ENCODE measurements around the gene RNGTT.

The RNGTT gene

GRCh38 chr6:88869263-88870020 lies 94.0 kb downstream of the RNGTT start:
- peaks cover 0 to 6% of the 10 kb centered on the region in 2 donors for H3K4me1 ChIP-seq (ENCODE audit: control insufficient read depth in 2 of 2, insufficient read depth in 2 of 2, low read length in 2 of 2)

DNA sequence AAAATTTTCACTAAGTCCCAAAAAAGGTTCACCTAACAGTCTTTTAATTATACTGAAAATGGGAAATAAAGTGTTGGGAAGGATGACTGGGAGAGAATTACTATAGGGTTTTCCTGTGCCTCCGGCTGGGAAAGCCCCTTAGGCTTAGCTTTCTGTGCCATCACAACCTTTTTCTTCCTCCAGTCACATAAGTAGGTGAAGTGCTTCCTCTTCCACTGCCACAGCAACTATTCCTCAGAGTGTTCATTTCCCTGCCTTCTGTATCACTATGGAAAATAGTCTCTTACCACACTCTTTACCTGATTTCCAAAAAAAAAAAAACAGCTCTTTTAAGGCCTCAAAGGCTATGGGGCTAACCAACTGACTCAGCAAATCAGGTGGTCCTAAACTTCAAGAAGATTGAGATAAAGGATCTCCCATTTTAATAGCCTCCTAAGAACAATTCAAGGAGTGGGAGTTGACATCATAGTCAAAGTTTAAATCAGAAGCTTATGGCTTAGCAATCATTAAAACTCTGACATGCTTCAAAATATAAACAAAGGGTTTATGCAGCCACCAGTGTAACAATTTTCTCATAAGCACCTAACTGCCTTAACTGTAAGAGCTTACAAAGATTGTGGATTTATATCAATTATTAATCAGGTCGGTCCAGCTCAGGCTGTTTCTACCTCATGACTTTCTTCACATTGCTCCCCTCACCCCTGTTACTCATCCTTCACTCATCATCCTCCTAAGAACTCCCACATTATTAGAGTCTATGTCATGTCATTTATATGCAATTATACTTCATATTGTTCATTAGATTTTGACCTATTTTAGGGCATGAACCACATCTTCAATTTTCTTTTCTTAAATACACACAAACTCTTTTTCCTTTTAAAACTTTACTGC lies 95.3 kb downstream of the RNGTT start:
- H3K27ac ChIP-seq (ENCODE audit: low read depth in 2 of 2, low read length in 2 of 2), result no peak overlapping the region
- H3K4me1 ChIP-seq (ENCODE audit: control insufficient read depth in 2 of 2, insufficient read depth in 2 of 2, low read length in 2 of 2), result peaks cover 0 to 6% of the 10 kb centered on the region in 2 donors
- no peaks in the 10 kb centered on the region for H3K36me3 ChIP-seq (ENCODE audit: control insufficient read depth in 2 of 2, insufficient read depth in 2 of 2, low read length in 2 of 2)
- no peaks in the 10 kb centered on the region for H3K27me3 ChIP-seq (ENCODE audit: control insufficient read depth in 2 of 2, insufficient read depth in 2 of 2, low read length in 2 of 2)
- H3K9me3 ChIP-seq (ENCODE audit: control insufficient read depth in 2 of 2, low read length in 2 of 2), result no peaks in the 10 kb centered on the region
- no peak overlapping the region for H3K4me3 ChIP-seq (ENCODE audit: low read length in 2 of 2)
- no peak overlapping the region for H3K9ac ChIP-seq (ENCODE audit: low read depth in 1 of 2, low read length in 2 of 2)

More at GRCh38 chr6:88869263-88870020, 94.0 kb downstream of the RNGTT start:
- Histone ChIP-seq H3K9ac (ENCODE audit: low read depth in 1 of 2, low read length in 2 of 2) (no peak overlapping the region), H3K36me3 (ENCODE audit: control insufficient read depth in 2 of 2, insufficient read depth in 2 of 2, low read length in 2 of 2) (no peaks in the 10 kb centered on the region), H3K9me3 (ENCODE audit: control insufficient read depth in 2 of 2, low read length in 2 of 2) (no peaks in the 10 kb centered on the region), H3K27ac (ENCODE audit: low read depth in 2 of 2, low read length in 2 of 2) (no peak overlapping the region), H3K27me3 (ENCODE audit: control insufficient read depth in 2 of 2, insufficient read depth in 2 of 2, low read length in 2 of 2) (no peaks in the 10 kb centered on the region), H3K4me3 (ENCODE audit: low read length in 2 of 2) (no peak overlapping the region)

DNA sequence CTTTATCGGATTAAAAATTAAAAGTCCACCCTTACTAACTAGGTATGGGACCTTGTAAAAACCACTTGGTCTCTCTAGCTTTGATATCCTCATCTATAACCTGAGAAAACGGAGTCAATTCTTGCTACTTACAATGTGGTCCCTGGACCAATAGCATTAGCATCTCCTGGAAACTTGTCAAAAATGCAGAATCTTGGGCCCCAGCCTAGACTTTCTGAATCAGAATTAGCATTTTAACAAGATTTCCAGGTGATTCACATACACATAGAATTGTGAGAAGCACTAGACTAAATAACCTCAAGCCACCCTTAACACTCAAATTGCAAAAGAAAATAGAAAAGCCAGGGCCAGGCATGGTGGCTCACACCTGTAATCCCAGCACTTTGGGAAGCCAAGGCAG lies 96.6 kb downstream of the RNGTT start:
- Histone ChIP-seq H3K9me3 (ENCODE audit: control insufficient read depth in 2 of 2, low read length in 2 of 2) (no peaks in the 10 kb centered on the region), H3K4me3 (ENCODE audit: low read length in 2 of 2) (no peak overlapping the region), H3K9ac (ENCODE audit: low read depth in 1 of 2, low read length in 2 of 2) (no peak overlapping the region), H3K27ac (ENCODE audit: low read depth in 2 of 2, low read length in 2 of 2) (no peak overlapping the region), H3K4me1 (ENCODE audit: control insufficient read depth in 2 of 2, insufficient read depth in 2 of 2, low read length in 2 of 2) (peaks cover 0 to 6% of the 10 kb centered on the region in 2 donors), H3K27me3 (ENCODE audit: control insufficient read depth in 2 of 2, insufficient read depth in 2 of 2, low read length in 2 of 2) (no peaks in the 10 kb centered on the region), H3K36me3 (ENCODE audit: control insufficient read depth in 2 of 2, insufficient read depth in 2 of 2, low read length in 2 of 2) (peaks cover 2 to 6% of the 10 kb centered on the region in 2 donors)

GRCh38 chr6:88865275-88865674 lies 98.1 kb downstream of the RNGTT start:
- no peaks in the 10 kb centered on the region for H3K9me3 ChIP-seq (ENCODE audit: control insufficient read depth in 2 of 2, low read length in 2 of 2)
- H3K36me3 ChIP-seq (ENCODE audit: control insufficient read depth in 2 of 2, insufficient read depth in 2 of 2, low read length in 2 of 2), result peaks cover 2 to 6% of the 10 kb centered on the region in 2 donors
- H3K9ac ChIP-seq (ENCODE audit: low read depth in 1 of 2, low read length in 2 of 2), result no peak overlapping the region
- H3K27me3 ChIP-seq (ENCODE audit: control insufficient read depth in 2 of 2, insufficient read depth in 2 of 2, low read length in 2 of 2), result no peaks in the 10 kb centered on the region
- no peaks in the 10 kb centered on the region for H3K4me1 ChIP-seq (ENCODE audit: control insufficient read depth in 2 of 2, insufficient read depth in 2 of 2, low read length in 2 of 2)
- no peak overlapping the region for H3K4me3 ChIP-seq (ENCODE audit: low read length in 2 of 2)
- H3K27ac ChIP-seq (ENCODE audit: low read depth in 2 of 2, low read length in 2 of 2), result no peak overlapping the region

DNA sequence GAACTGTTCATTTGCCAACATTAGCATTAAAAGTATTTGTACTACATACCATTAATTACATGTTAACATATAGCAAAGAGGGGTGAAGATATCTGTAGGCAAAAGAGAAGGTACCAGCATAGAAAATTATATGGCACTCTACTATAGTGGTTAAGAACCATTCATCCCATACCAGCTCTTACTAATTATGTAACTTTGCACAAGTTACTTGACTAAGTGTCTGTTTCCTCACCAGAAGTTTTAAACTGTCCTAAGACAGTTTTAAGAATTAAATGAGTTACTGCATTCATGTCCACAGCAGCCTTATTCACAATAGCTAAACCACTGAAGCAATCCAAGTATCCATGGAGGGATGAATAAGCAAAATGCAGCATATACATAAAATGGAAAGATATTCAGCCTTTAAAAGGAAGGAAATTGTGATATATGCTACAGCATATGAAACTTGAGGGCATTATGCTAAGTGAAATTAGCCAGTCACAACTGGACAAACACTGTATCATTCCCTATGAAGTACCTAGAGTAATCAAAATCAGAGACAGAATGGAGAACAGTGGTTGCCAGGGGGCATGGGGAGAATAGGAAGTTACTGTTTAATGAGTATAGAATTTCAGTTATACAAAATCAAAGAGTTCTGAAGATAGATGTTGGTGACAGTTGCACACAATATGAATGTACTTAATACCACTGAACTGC lies 98.9 kb downstream of the RNGTT start:
- Histone ChIP-seq H3K4me1 (ENCODE audit: control insufficient read depth in 2 of 2, insufficient read depth in 2 of 2, low read length in 2 of 2) (no peaks in the 10 kb centered on the region), H3K9ac (ENCODE audit: low read depth in 1 of 2, low read length in 2 of 2) (no peak overlapping the region), H3K36me3 (ENCODE audit: control insufficient read depth in 2 of 2, insufficient read depth in 2 of 2, low read length in 2 of 2) (peaks cover 2 to 6% of the 10 kb centered on the region in 2 donors), H3K4me3 (ENCODE audit: low read length in 2 of 2) (no peak overlapping the region), H3K27me3 (ENCODE audit: control insufficient read depth in 2 of 2, insufficient read depth in 2 of 2, low read length in 2 of 2) (no peaks in the 10 kb centered on the region), H3K27ac (ENCODE audit: low read depth in 2 of 2, low read length in 2 of 2) (no peak overlapping the region), H3K9me3 (ENCODE audit: control insufficient read depth in 2 of 2, low read length in 2 of 2) (no peaks in the 10 kb centered on the region)

DNA sequence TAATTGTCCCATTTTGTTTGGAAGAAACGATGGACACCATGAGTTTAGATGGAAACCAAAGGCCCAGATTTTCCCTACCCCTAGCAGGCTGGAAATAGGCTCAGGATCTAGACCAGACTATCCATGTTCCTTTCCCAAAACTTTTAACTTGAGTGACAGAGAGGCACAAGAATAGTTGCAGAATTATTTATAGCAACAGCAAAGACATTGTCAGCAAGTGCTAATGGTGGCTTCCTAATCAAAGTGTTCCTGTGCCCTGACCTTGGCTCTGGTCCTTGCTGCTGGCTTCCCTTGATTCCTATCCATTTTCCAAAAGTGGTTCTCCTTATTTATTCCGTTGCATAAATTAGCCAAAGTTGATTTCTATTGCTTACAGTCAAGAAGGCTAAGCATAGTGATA lies 103.1 kb downstream of the RNGTT start:
- no peaks in the 10 kb centered on the region for H3K4me1 ChIP-seq (ENCODE audit: control insufficient read depth in 2 of 2, insufficient read depth in 2 of 2, low read length in 2 of 2)
- peaks cover 2 to 6% of the 10 kb centered on the region in 2 donors for H3K36me3 ChIP-seq (ENCODE audit: control insufficient read depth in 2 of 2, insufficient read depth in 2 of 2, low read length in 2 of 2)
- H3K27me3 ChIP-seq (ENCODE audit: control insufficient read depth in 2 of 2, insufficient read depth in 2 of 2, low read length in 2 of 2), result no peaks in the 10 kb centered on the region
- no peak overlapping the region for H3K9ac ChIP-seq (ENCODE audit: low read depth in 1 of 2, low read length in 2 of 2)
- H3K27ac ChIP-seq (ENCODE audit: low read depth in 2 of 2, low read length in 2 of 2), result no peak overlapping the region
- H3K9me3 ChIP-seq (ENCODE audit: control insufficient read depth in 2 of 2, low read length in 2 of 2), result no peaks in the 10 kb centered on the region
- H3K4me3 ChIP-seq (ENCODE audit: low read length in 2 of 2), result no peak overlapping the region

DNA sequence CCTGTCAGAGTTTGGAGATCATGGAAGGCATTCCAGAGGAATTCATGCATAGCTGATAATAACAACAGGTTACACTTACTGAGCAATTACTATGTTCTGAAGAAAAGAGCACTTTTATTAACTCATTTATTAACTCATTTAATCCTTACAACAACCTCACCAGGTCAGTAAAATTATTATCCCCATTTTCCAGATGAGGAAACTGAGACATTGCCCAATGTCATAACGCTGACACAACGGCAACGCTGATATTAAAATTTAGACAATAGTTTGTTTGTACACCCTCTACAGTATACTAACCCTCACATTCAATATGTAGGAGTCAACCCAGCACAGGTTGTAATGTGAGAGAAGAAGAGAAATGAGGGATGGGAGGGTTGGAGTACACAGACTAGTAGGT lies 105.0 kb downstream of the RNGTT start:
- Histone ChIP-seq H3K9me3 (ENCODE audit: control insufficient read depth in 2 of 2, low read length in 2 of 2) (no peaks in the 10 kb centered on the region), H3K36me3 (ENCODE audit: control insufficient read depth in 2 of 2, insufficient read depth in 2 of 2, low read length in 2 of 2) (peaks cover 2 to 6% of the 10 kb centered on the region in 2 donors), H3K4me1 (ENCODE audit: control insufficient read depth in 2 of 2, insufficient read depth in 2 of 2, low read length in 2 of 2) (no peaks in the 10 kb centered on the region), H3K9ac (ENCODE audit: low read depth in 1 of 2, low read length in 2 of 2) (no peak overlapping the region), H3K27ac (ENCODE audit: low read depth in 2 of 2, low read length in 2 of 2) (no peak overlapping the region), H3K4me3 (ENCODE audit: low read length in 2 of 2) (no peak overlapping the region), H3K27me3 (ENCODE audit: control insufficient read depth in 2 of 2, insufficient read depth in 2 of 2, low read length in 2 of 2) (no peaks in the 10 kb centered on the region)

DNA sequence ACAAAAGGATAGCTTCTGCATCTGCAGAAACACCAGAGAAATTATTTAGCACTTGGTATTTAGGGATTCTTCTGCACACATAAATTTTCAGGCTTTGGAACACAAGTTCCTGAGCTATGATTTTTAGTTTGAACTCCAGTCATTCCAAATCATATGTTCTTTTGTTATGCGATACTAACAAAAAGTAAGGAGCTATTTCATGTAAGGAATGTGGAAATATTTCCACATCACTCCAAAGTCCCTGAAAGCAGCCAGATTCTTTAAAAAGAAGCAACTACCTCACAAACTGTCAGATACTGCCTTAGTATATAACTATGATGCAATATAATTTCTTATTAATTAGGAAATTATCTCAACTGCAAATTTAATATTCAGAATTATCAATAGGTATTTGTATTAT lies 106.9 kb downstream of the RNGTT start:
- H3K27me3 ChIP-seq (ENCODE audit: control insufficient read depth in 2 of 2, insufficient read depth in 2 of 2, low read length in 2 of 2), result no peaks in the 10 kb centered on the region
- H3K4me3 ChIP-seq (ENCODE audit: low read length in 2 of 2), result no peak overlapping the region
- no peak overlapping the region for H3K9ac ChIP-seq (ENCODE audit: low read depth in 1 of 2, low read length in 2 of 2)
- no peak overlapping the region for H3K27ac ChIP-seq (ENCODE audit: low read depth in 2 of 2, low read length in 2 of 2)
- no peaks in the 10 kb centered on the region for H3K4me1 ChIP-seq (ENCODE audit: control insufficient read depth in 2 of 2, insufficient read depth in 2 of 2, low read length in 2 of 2)
- H3K36me3 ChIP-seq (ENCODE audit: control insufficient read depth in 2 of 2, insufficient read depth in 2 of 2, low read length in 2 of 2), result no peaks in the 10 kb centered on the region
- H3K9me3 ChIP-seq (ENCODE audit: control insufficient read depth in 2 of 2, low read length in 2 of 2), result no peaks in the 10 kb centered on the region

- no peaks in the 10 kb centered on the region for H3K27me3 ChIP-seq (ENCODE audit: control insufficient read depth in 2 of 2, insufficient read depth in 2 of 2, low read length in 2 of 2)
- no peaks in the 10 kb centered on the region for H3K9me3 ChIP-seq (ENCODE audit: control insufficient read depth in 2 of 2, low read length in 2 of 2)
- H3K27ac ChIP-seq (ENCODE audit: low read depth in 2 of 2, low read length in 2 of 2), result no peak overlapping the region
- no peaks in the 10 kb centered on the region for H3K36me3 ChIP-seq (ENCODE audit: control insufficient read depth in 2 of 2, insufficient read depth in 2 of 2, low read length in 2 of 2)
- no peak overlapping the region for H3K9ac ChIP-seq (ENCODE audit: low read depth in 1 of 2, low read length in 2 of 2)
- no peak overlapping the region for H3K4me3 ChIP-seq (ENCODE audit: low read length in 2 of 2)
- no peaks in the 10 kb centered on the region for H3K4me1 ChIP-seq (ENCODE audit: control insufficient read depth in 2 of 2, insufficient read depth in 2 of 2, low read length in 2 of 2)
These were observed 107.8 kb downstream of the RNGTT start for GRCh38 chr6:88855541-88856147.

All from mucosa of rectum (tissue), 2 donors.